Stomach (tissue), 4 donors: ENCODE measurements around the gene NDEL1.

ENCODE experiments used
- EP300 ChIP-seq: sonication (generic); formaldehyde crosslinking; IDR thresholded peaks from one replicate; pipeline ENCODE4 v1.6.1; 2017; ENCODE audit warnings: antibody characterized with exemption
- POLR2A ChIP-seq, 4 donors: fragments of 450-650 bp; IDR thresholded peaks; one replicate each; pipeline ENCODE4 v1.6.1; 2016; ENCODE audit warnings: antibody characterized with exemption in 4 of 4, control low read depth in 2 of 4, mild to moderate bottlenecking in 1 of 4, moderate library complexity in 1 of 4
- TF ChIP-seq, protein P1 (sequence below), 7 experiments: fragments of 450-650 bp in 4 of 7; fragments of 200-600 bp in 3 of 7; sonication (generic) in 3 of 7; IDR thresholded peaks; one replicate each; pipeline ENCODE4 v1.5.1; 2016 to 2019; ENCODE audit warnings: antibody characterized with exemption in 7 of 7, control low read depth in 2 of 7, mild to moderate bottlenecking in 1 of 7

DNA sequence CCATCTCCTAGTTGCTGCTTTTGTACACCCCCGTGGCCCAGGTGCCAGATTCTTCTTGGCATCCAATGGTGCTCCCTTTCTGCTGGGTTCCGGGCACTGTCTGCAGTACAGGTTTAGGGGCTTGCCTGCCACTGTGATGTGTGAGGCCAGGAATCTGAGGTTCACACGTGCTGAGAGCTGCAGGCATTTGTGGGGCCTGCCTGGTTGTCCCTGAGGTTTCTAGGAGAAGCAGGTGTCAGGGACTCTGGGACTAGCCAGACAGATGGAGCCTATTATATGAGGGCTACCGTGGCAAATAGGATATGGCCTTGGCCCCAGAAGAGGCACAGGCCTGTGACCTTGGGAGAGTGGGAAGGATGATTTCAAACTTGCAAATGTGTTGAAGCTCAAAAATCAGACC is 29.3 kb downstream of the NDEL1 start:
- TF ChIP-seq, protein P1, sequence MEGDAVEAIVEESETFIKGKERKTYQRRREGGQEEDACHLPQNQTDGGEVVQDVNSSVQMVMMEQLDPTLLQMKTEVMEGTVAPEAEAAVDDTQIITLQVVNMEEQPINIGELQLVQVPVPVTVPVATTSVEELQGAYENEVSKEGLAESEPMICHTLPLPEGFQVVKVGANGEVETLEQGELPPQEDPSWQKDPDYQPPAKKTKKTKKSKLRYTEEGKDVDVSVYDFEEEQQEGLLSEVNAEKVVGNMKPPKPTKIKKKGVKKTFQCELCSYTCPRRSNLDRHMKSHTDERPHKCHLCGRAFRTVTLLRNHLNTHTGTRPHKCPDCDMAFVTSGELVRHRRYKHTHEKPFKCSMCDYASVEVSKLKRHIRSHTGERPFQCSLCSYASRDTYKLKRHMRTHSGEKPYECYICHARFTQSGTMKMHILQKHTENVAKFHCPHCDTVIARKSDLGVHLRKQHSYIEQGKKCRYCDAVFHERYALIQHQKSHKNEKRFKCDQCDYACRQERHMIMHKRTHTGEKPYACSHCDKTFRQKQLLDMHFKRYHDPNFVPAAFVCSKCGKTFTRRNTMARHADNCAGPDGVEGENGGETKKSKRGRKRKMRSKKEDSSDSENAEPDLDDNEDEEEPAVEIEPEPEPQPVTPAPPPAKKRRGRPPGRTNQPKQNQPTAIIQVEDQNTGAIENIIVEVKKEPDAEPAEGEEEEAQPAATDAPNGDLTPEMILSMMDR (IDR thresholded peaks at IDR 0.05): no peak
- TF ChIP-seq POLR2A (IDR thresholded peaks at IDR 0.05) (no peak), EP300 (no peak)
